Measurements from ENCODE around the gene GJD3. TPM values are rescaled to one million over a fixed set of nuclear protein-coding genes. Genes with fewer than 3 reads are reported as not detected.

Gene GJD3
- total and polyA plus RNA-seq, 2 experiments from 2014 or later = 0.48 to 4.6 TPM

DNA sequence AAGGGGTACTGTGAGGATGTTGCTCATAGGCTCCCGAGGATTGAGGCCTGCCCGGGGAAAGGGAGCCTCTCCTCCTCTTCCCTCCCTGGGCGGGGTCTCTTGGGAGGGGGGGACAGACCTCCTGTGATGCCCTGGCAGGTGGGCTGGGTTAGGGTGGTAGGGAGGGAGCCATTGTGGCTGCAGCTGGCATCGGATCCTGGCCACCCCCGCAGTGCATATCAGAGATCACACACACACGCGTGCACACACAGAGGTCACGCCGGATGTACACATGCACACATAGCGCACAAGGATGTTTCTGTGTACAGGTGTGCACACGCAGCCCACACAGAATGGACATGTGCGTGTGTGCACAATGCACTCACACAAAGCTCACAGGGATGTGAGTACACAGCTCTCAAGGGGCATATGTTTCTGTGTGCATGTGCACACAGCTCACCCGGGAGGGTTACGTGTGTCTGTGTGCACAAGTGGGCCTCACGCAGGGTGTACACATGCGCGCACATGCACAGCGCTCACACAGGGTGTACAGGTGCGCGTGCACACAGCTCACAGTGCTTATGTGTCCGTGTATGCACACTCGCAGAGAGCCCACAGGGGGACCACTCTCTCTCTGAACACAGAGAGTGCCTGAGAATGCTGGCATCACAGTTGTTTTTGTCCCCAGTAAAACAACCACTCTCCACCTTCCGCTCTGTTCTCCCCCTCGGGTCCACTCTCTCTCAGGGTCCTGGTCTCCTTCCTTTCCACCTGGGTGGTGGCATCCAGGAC is 2.4 kb downstream of the GJD3 start:
- no peaks in the 10 kb centered on the region for H3K4me1 ChIP-seq (ENCODE audit: low read depth)
- H3K9me3 ChIP-seq (ENCODE audit: low read depth) = no peaks in the 10 kb centered on the region
- peak overlapping the region; percentile 51 for H3K4me3 ChIP-seq
- DNase-seq (ENCODE audit: low read depth in 1 of 2, low spot score in 1 of 2) = no peak
- H3K27me3 ChIP-seq = peaks cover 27% of the 10 kb centered on the region
- H3K27ac ChIP-seq = no peak overlapping the region
- H3K36me3 ChIP-seq = no peaks in the 10 kb centered on the region
- TF ChIP-seq, protein P1, sequence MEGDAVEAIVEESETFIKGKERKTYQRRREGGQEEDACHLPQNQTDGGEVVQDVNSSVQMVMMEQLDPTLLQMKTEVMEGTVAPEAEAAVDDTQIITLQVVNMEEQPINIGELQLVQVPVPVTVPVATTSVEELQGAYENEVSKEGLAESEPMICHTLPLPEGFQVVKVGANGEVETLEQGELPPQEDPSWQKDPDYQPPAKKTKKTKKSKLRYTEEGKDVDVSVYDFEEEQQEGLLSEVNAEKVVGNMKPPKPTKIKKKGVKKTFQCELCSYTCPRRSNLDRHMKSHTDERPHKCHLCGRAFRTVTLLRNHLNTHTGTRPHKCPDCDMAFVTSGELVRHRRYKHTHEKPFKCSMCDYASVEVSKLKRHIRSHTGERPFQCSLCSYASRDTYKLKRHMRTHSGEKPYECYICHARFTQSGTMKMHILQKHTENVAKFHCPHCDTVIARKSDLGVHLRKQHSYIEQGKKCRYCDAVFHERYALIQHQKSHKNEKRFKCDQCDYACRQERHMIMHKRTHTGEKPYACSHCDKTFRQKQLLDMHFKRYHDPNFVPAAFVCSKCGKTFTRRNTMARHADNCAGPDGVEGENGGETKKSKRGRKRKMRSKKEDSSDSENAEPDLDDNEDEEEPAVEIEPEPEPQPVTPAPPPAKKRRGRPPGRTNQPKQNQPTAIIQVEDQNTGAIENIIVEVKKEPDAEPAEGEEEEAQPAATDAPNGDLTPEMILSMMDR (IDR thresholded peaks at IDR 0.05; ENCODE audit: low read depth, low read length) = no peak

DNA sequence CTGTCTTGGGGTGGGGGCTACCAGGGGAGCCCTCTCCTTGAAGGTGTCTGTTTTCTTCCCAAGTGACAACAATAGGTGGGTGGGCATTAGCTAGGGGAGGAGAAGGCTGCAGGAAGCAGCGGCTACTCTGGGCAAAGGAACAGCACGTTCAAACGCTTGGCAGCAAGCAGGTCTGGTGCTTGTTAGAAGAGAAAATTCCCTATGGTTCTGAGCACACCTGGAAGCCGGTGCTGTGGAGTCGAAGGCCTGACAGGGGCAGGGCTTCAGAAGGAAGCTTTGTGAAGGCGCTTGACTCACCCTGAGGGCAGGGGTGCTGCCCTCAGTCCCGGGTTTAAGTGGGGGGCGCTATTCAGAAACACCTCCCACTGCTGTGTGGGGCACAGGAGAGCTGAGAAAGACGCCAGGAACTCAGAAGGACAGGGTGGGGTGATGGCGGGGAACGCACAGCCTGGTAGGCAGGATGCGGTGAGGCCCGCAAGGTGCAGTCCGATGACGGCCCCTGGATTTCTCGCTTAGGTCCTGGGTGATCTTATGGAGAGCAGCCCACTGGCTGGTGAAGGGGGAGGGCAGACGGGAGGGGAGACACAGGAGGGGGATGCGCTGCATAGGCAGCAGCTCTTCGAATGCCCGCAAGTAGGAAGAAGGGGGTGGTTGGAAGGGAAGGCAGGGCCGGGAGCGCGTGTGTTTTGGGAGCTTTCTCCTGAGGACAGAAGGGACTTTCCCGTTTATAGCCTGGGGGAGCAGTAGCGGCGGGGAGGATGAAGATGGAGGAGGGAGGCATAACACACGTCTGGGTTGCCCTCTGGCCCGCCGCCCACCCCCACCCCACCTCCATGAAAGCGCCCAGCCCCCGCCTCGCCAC is 3.2 kb downstream of the GJD3 start:
- Histone ChIP-seq H3K27me3 (peaks cover 27% of the 10 kb centered on the region), H3K4me3 (no peak overlapping the region), H3K4me1 (ENCODE audit: low read depth) (no peaks in the 10 kb centered on the region), H3K27ac (no peak overlapping the region), H3K9me3 (ENCODE audit: low read depth) (no peaks in the 10 kb centered on the region), H3K36me3 (peaks cover 2% of the 10 kb centered on the region)
- no peak for DNase-seq (ENCODE audit: low read depth in 1 of 2, low spot score in 1 of 2)
- TF ChIP-seq, protein P1 (IDR thresholded peaks at IDR 0.05; ENCODE audit: low read depth, low read length) = no peak

DNA sequence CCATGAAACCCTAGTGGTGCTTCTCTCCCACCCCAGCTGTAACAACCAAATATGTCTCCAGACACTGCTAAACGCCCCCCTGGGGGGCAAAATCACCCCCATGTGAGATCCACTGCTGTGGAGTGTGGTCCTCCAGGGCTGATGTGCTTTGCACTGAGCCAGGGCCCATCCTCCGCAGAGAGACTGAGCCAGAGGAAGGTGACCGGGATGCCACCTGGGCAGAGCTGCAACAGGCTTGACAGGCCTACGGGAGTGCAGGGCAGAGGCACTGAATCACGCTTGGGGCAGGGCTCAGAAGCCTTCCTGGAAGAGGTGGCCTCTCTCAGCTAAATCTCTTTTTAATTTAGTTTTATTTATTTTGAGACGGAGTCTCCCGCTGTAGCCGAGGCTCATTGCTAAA is 4.4 kb downstream of the GJD3 start:
- no peak for DNase-seq (ENCODE audit: low read depth in 1 of 2, low spot score in 1 of 2)
- no peaks in the 10 kb centered on the region for H3K9me3 ChIP-seq (ENCODE audit: low read depth)
- H3K4me1 ChIP-seq (ENCODE audit: low read depth) = no peaks in the 10 kb centered on the region
- H3K4me3 ChIP-seq = no peak overlapping the region
- TF ChIP-seq, protein P1 (IDR thresholded peaks at IDR 0.05; ENCODE audit: low read depth, low read length) = no peak
- no peak overlapping the region for H3K27ac ChIP-seq
- H3K27me3 ChIP-seq = peaks cover 27% of the 10 kb centered on the region
- H3K36me3 ChIP-seq = peaks cover 3% of the 10 kb centered on the region

DNA sequence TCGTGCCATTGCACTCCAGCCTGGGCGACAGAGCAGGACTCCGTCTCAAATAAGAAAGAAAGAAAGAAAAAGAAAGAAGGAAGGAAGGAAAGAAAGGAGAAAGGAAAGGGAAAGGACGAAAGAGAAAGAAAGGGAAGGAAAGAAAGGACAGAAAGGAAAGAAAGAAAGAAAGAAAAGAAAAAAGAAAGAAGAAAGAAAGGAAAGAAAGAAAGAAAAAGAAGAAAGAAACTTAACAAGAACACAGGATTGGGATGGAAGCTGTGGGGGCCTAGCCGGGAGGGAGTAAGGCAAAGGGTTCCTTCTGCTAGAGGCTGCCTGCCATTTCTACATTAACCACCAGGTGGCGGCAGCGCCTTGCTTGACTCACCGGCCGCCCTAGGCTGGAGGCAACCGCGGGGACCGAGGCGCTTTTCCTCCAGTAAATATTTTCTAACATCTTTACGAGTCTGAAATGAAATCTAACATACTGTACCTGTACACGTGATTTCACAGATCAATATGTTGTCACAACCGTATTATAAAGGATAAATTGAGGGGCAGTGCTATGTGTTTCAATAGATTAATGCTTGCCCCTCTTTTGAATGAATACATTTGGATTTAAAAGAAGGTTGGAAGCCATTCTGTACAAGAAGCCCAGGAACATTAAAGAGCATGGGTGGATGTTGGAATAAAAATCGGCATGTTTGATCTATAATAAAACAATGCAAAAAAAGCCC is 6.1 kb downstream of the GJD3 start:
- H3K27ac ChIP-seq = no peak overlapping the region

More for the DNA sequence above, 6.1 kb downstream of the GJD3 start:
- Histone ChIP-seq H3K36me3 (peaks cover 3% of the 10 kb centered on the region), H3K9me3 (ENCODE audit: low read depth) (no peaks in the 10 kb centered on the region), H3K27me3 (peaks cover 13% of the 10 kb centered on the region), H3K4me1 (ENCODE audit: low read depth) (no peaks in the 10 kb centered on the region), H3K4me3 (no peak overlapping the region)
- TF ChIP-seq, protein P1 (IDR thresholded peaks at IDR 0.05; ENCODE audit: low read depth, low read length) = peak; percentile 89
- DNase-seq (ENCODE audit: low read depth in 1 of 2, low spot score in 1 of 2) = peak; percentile 89 to 92
